ENCODE results near the gene MAGOH.
A peak's percentile ranks its signal among the peaks of the same experiment; 100 is the strongest.

The MAGOH gene

DNA sequence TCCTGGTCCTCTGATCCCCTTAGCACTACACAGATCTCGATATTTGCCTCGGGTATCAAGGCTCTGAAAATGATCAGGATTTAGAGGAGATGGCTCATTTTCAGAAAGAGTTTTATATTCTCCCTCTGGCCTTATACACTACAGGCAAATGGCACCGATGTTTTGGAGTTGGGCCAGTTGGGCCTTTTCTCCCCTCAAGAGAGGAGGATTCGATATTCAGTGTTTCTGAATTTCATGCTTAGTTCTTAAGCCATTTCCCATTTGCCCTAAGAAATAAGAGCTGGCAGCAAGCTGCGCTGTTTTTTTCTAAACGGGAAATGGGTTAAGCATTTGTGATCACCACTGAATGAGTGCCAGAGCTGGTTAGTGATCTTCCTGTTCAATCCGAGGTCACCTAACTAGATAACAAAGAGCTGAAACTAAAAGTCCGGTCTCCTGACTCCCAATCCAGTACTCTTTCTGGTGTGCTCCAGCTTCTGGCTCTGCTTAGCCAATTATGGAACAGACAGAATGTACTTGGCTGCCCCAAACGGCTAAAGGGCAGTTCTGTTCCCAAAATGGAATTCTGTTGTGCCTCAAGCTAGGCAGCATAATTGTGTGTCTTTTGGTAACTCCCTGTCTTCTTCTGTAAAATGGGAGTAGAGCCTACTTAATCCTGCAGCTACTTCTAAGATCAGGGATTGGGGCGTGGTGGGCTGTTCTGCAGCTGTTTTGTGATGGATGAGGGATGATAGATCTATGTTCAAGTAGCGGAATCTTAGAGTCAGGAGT is 42.9 kb downstream of the MAGOH start:
- Histone ChIP-seq H3K4me2 (ENCODE audit: low read length) (peak overlapping the region; percentile 93; the same call in 1 of the 2 replicates), H3K9me3 (ENCODE audit: insufficient read depth, low read length) (no peaks in the 10 kb centered on the region), H3K4me1 (ENCODE audit: low read length) (peaks cover 13% of the 10 kb centered on the region), H3K36me3 (replicated peaks; ENCODE audit: low read depth, low read length) (no peaks in the 10 kb centered on the region), H4K20me1 (ENCODE audit: insufficient read depth, low read length) (no peaks in the 10 kb centered on the region), H3K4me3 (ENCODE audit: low read length) (no peak overlapping the region), H3K79me2 (ENCODE audit: low read length) (peaks cover 15% of the 10 kb centered on the region), H2AFZ (ENCODE audit: low read depth, low read length) (peak overlapping the region; percentile 97; the same call in 1 of the 2 replicates), H3K27me3 (ENCODE audit: low read depth, low read length) (no peaks in the 10 kb centered on the region), H3K9ac (ENCODE audit: low read length) (no peak overlapping the region), H3K27ac (ENCODE audit: low read length) (no peak overlapping the region)
- no peak for TF ChIP-seq EZH2phosphoT487 (IDR thresholded peaks at IDR 0.05; ENCODE audit: low read depth)

DNA sequence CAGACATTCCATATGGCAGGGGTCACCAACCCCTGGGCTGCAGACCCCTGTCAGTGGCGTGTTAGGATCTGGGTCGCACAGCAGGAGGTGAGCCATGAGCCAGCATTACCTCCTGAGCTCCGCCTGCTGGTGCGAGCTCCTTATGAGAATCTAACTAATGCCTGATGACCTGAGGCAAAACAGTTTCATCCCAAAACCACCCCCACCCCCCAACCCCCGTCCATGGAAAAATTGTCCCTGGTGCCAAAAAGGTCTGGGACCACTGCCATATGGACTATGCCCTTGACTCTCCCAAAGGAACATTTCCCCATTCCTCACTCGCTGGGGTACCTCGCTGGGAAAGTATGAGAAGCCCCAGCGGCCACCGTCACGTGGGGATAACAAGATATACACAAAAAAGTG is 48.1 kb downstream of the MAGOH start:
- no peak overlapping the region for H3K27ac ChIP-seq (ENCODE audit: low read length)
- H3K9ac ChIP-seq (ENCODE audit: low read length) = no peak overlapping the region
- H3K27me3 ChIP-seq (ENCODE audit: low read depth, low read length) = peaks cover 8% of the 10 kb centered on the region
- no peaks in the 10 kb centered on the region for H4K20me1 ChIP-seq (ENCODE audit: insufficient read depth, low read length)
- H3K9me3 ChIP-seq (ENCODE audit: insufficient read depth, low read length) = no peaks in the 10 kb centered on the region
- no peak overlapping the region for H3K4me2 ChIP-seq (ENCODE audit: low read length)
- no peak overlapping the region for H2AFZ ChIP-seq (ENCODE audit: low read depth, low read length)
- H3K79me2 ChIP-seq (ENCODE audit: low read length) = no peaks in the 10 kb centered on the region
- H3K4me3 ChIP-seq (ENCODE audit: low read length) = no peak overlapping the region
- H3K4me1 ChIP-seq (ENCODE audit: low read length) = no peaks in the 10 kb centered on the region
- H3K36me3 ChIP-seq (replicated peaks; ENCODE audit: low read depth, low read length) = no peaks in the 10 kb centered on the region
- TF ChIP-seq, protein P1, sequence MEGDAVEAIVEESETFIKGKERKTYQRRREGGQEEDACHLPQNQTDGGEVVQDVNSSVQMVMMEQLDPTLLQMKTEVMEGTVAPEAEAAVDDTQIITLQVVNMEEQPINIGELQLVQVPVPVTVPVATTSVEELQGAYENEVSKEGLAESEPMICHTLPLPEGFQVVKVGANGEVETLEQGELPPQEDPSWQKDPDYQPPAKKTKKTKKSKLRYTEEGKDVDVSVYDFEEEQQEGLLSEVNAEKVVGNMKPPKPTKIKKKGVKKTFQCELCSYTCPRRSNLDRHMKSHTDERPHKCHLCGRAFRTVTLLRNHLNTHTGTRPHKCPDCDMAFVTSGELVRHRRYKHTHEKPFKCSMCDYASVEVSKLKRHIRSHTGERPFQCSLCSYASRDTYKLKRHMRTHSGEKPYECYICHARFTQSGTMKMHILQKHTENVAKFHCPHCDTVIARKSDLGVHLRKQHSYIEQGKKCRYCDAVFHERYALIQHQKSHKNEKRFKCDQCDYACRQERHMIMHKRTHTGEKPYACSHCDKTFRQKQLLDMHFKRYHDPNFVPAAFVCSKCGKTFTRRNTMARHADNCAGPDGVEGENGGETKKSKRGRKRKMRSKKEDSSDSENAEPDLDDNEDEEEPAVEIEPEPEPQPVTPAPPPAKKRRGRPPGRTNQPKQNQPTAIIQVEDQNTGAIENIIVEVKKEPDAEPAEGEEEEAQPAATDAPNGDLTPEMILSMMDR (IDR thresholded peaks at IDR 0.05; ENCODE audit: low read depth, low read length) = no peak
- TF ChIP-seq EZH2phosphoT487 (IDR thresholded peaks at IDR 0.05; ENCODE audit: low read depth) = no peak

DNA sequence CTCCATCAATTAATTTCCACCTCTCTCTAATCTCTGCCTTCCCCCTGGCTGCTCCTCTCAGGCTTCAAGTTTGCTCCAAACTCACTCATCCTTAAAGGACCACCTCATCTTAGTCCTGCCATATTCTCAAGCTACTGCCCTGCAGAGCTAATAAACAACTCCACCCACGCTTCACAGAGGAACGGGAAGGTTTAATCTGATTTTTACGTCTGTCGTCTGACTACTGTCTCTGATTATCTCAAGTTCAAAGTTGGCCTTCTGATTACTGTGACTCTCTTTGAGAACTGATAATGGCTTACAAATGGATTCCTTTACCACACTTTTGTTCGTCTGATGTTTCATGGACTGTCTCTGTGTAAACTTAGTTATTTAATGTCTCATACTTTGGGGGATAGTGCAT is 49.3 kb downstream of the MAGOH start:
- no peak for TF ChIP-seq EZH2phosphoT487 (IDR thresholded peaks at IDR 0.05; ENCODE audit: low read depth)
- TF ChIP-seq, protein P1 (IDR thresholded peaks at IDR 0.05; ENCODE audit: low read depth, low read length) = no peak
- no peak overlapping the region for H3K4me2 ChIP-seq (ENCODE audit: low read length)
- peaks cover 8% of the 10 kb centered on the region for H3K27me3 ChIP-seq (ENCODE audit: low read depth, low read length)
- H3K4me1 ChIP-seq (ENCODE audit: low read length) = no peaks in the 10 kb centered on the region
- no peak overlapping the region for H2AFZ ChIP-seq (ENCODE audit: low read depth, low read length)
- no peak overlapping the region for H3K4me3 ChIP-seq (ENCODE audit: low read length)
- no peaks in the 10 kb centered on the region for H4K20me1 ChIP-seq (ENCODE audit: insufficient read depth, low read length)
- no peaks in the 10 kb centered on the region for H3K9me3 ChIP-seq (ENCODE audit: insufficient read depth, low read length)
- H3K27ac ChIP-seq (ENCODE audit: low read length) = no peak overlapping the region
- no peaks in the 10 kb centered on the region for H3K36me3 ChIP-seq (replicated peaks; ENCODE audit: low read depth, low read length)
- no peaks in the 10 kb centered on the region for H3K79me2 ChIP-seq (ENCODE audit: low read length)
- no peak overlapping the region for H3K9ac ChIP-seq (ENCODE audit: low read length)

DNA sequence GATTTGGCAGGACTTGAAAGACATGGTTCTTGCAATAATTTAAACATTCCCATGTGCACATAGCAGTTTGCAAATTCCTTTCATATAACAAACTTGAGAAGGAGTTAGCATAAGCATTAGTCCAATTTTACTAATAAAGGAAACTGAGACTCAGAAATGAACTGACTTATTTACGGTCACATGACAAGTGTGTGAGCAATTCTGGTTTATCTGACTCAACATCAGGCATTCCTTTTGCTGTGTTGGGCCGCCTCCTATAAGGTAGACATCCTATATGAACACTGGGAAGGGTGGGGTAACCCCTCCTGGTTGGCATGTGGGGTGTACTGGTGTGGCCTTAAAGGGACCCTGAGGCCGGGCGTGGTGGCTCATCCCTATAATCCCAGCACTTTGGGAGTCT is 50.2 kb downstream of the MAGOH start:
- H3K9me3 ChIP-seq (ENCODE audit: insufficient read depth, low read length) = no peaks in the 10 kb centered on the region
- no peaks in the 10 kb centered on the region for H3K4me1 ChIP-seq (ENCODE audit: low read length)
- TF ChIP-seq, protein P1 (IDR thresholded peaks at IDR 0.05; ENCODE audit: low read depth, low read length) = no peak
- no peak for TF ChIP-seq EZH2phosphoT487 (IDR thresholded peaks at IDR 0.05; ENCODE audit: low read depth)
- no peak overlapping the region for H3K9ac ChIP-seq (ENCODE audit: low read length)
- H3K79me2 ChIP-seq (ENCODE audit: low read length) = no peaks in the 10 kb centered on the region
- no peaks in the 10 kb centered on the region for H3K36me3 ChIP-seq (replicated peaks; ENCODE audit: low read depth, low read length)
- H3K27ac ChIP-seq (ENCODE audit: low read length) = no peak overlapping the region
- no peak overlapping the region for H3K4me2 ChIP-seq (ENCODE audit: low read length)
- no peak overlapping the region for H3K4me3 ChIP-seq (ENCODE audit: low read length)
- no peaks in the 10 kb centered on the region for H4K20me1 ChIP-seq (ENCODE audit: insufficient read depth, low read length)
- H3K27me3 ChIP-seq (ENCODE audit: low read depth, low read length) = peaks cover 8% of the 10 kb centered on the region
- no peak overlapping the region for H2AFZ ChIP-seq (ENCODE audit: low read depth, low read length)
